ENCODE results near the gene ZNF77. TPM values are rescaled to one million over a fixed set of nuclear protein-coding genes. Genes with fewer than 3 reads are reported as not detected.
A peak's percentile ranks its signal among the peaks of the same experiment; 100 is the strongest.
"Not testable (repeated sequence)": the region's sequence is repeated elsewhere in the genome, so short reads cannot be mapped to it uniquely, and the experiment has no call there.

Gene ZNF77
- total RNA-seq, 1 donor from 2014 or later: 2.8 TPM

DNA sequence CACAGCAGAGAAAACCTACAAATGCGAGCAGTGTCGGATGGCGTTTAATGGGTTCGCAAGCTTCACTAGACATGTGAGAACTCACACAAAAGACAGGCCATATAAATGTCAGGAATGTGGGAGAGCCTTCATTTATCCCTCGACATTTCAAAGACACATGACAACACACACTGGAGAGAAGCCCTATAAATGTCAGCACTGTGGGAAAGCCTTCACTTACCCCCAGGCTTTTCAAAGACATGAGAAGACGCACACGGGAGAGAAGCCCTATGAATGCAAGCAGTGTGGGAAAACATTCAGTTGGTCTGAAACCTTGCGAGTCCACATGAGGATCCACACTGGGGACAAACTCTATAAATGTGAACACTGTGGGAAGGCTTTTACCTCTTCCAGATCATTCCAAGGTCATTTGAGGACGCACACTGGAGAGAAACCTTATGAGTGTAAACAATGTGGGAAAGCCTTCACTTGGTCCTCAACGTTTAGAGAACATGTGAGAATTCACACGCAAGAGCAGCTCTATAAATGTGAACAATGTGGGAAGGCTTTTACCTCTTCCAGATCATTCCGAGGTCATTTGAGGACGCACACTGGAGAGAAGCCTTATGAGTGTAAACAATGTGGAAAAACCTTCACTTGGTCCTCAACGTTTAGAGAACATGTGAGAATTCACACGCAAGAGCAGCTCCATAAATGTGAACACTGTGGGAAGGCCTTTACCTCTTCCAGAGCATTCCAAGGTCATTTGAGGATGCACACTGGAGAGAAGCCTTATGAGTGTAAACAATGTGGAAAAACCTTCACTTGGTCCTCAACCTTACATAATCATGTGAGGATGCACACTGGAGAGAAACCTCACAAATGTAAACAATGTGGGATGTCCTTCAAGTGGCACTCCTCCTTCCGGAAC lies 27.2 kb downstream of the ZNF77 start:
- DNase-seq (ENCODE audit: low spot score): no peak

DNA sequence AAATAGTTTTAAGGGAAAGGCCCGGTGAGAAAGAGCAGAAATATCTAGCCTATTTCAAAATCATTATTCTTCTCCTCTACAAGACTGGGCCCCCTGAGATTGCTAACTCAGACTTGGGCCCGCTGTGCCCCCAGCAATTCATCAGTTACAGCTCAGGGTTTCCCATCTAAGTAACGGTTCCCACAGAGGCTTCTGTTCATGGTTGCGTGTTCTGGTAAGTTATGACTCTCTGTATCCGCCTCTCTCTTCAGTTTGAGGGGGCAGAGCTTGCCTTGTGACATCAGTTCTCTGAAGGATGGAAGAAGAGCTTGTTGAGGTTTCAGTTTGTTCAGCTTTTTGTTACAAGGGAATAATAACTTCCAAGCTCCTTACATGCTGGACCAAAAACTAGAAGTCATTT lies 32.5 kb downstream of the ZNF77 start:
- no peak for DNase-seq (ENCODE audit: low spot score)

DNA sequence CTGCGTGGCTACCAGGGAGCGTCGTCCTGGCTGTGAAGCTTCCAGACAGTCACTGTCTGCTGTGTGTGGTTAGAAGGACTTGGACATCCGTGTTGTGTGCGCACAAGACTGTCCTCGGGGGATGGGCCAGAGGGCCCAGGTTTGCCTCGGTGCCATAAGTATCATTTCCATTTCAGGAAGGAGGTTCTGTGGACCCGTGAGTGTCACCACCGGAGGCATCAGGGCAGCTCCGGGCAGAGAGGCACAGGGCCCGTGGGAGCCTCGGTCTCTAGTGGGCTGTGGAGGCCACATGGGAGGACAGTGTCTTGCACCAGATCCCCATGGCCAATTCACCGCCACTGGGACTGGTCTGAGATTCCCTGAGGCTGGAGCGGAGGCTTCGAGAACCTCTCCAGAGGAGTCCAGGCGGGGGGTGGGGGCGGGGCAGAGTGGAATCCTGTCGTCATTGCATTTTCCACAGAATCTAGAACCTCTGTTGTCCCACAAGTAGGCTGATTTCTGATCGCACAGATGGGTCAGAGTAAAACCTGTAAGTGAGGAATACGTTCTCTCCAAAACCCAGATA lies 38.1 kb downstream of the ZNF77 start:
- DNase-seq (ENCODE audit: low spot score): no peak

DNA sequence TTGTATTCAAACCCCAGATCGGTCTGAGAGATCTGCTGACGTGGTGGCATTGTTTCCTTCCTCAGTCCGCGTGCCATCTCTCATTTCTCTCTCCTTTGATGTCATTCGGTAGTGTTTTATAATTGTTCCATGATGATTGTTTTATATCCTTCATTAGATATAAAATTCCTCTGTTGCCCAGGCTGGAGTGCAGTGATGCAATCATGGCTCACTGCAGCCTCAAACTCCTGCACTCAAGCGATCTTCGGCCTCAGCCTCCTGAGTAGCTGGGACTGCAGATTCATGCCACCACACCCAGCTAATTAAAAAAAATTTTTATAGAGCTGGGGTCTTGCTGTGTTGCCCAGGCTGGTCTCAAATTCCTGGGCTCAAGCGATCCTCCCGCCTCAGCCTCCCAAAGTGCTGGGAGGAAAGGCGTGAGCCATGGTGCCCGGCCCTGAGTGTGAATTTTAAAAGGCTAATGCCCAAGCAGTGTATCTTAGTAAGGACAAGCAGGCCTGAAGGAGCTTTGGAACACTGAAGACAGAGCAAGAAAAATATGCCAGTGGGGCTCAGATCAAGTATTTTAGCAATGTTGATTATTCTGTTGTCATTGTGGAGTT lies 38.8 kb downstream of the ZNF77 start:
- DNase-seq (ENCODE audit: low spot score): no peak

DNA sequence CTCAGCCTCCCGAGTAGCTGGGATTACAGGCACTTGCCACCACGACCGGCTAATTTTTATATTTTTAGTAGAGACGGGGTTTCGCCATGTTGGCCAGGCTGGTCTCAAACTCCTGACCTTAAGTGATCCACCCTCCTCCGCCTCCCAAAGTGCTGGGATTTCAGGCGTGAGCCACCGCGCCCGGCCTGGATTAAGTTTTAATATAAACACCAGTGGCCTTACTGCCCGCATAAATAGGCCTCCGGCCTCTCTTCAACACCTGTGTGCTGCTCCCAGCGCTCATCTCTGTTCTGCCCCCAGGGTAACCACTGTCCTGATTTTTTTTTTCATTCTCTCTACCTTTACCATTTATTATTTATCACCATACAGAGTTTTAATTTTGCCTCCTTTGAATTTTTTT lies 41.4 kb downstream of the ZNF77 start:
- not testable (repeated sequence) for DNase-seq (ENCODE audit: low spot score)

DNA sequence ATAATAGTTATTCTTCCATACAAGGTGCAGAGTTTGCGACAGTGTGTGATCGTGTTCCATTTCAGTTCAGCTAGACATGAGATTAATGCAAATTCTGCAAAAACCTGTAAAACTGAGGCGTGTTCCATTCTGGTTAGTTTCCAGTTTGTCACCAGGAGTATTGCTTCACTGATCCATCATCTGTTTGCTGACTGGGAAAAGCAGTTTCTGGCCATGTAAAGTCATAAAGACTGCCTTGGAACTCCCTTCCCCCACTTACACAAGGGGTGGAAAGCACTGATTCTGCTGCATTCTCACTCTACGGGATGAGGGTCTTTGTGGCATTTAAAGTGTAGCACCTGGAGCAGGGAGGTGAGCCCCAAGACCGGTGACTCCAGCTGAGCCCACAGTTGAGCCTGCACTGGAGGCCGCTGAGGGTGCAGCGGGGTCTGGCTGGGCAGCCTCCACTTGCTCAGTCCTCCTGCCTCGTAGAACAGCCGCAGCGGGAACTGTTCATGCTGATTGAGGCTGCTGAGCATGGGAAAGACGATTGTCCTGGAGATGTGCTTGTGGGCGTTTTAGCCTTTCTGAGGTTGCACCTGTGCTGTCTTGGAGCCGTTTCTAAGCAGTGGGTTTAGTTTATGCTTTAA lies 42.1 kb downstream of the ZNF77 start:
- no peak for DNase-seq (ENCODE audit: low spot score)

DNA sequence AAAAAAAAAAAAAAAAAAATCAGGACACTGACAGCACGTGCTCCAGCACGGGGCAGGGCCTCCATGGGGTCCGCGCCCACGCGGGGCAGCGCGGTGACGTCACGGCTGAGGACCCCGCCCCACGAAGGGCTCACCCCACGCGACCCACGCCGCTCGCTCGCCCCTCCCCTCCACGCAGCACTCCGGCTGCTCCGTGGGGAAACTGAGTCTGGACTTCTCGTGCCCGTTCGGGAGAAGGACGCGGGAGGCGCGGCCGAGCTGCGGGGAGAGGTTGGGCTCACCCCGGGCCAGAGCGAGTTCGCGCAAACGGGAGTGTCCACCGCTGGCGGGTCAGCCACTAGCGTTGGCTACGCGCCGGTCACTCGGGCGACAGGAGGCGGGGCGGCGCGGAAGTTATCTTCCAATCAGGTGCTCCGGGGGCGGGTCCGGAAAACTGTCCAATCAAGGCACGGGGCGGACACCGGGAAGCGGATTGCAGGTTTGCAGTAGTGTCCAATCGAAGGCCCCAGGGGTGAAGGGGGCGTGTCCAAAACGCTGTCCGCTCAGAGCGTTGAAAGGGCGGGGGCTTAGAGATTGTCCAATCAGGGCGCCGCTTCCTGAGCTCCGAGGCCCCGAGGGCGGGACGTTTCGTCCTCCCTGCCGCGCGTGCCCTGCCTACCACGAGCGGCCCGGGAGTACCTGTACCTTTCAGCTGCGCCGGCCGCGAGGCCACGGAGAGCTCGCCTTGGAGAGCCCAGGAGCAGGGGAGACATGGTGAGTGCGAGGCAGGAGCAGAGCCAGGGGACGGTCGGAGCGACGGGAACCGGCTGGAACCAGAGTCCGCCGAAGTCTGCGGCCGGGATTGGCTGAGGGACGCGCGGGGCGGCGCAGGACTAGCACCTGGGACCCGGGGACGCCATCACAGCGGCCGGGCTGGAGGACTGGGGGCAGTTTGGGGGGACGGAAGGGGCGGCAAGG lies 44.2 kb downstream of the ZNF77 start, which contains the start of gene ZNF57:
Gene ZNF57 (plus strand): TSS at position 633 of the 957 bp plus-strand sequence. CDS start 118 bp downstream, at position 751.
- peak; percentile 100 for DNase-seq (ENCODE audit: low spot score)

DNA sequence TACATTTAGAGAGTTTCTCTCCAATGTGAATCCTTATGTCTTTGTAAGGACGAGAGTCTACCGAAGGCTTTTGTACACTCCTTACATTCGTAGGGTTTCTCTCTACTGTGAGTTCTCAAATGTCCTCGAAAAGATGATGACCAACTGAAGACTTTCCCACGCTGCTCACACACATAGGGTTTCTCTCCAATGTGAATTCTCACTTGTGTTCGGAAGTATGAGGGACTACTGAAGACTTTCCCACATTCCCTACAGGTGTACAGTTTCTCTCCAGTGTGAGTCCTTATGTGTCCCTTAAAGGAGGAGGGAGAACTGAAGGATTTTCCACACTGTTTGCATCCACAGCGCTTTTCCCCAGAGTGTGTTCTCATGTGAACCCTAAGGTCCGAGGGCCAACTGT lies 48.1 kb downstream of the ZNF77 start:
- no peak for DNase-seq (ENCODE audit: low spot score)

DNA sequence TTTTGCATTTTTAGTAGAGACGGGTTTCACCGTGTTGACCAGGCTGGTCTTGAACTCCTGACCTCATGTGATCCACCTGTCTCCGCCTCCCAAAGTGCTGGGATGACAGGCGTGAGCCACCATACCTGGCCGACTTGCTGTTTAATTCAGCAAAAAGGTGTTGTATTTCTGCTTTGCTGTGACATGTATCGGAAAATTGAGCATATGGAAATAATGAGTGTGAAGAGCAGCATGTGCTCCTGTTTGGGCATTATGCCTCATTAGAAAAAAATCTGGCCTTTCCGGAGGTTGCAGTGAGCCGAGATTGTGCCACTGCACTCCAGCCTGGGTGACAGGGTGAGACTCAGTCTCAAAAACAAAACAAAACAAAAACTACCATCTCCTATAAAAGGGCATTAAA lies 54.2 kb downstream of the ZNF77 start:
- DNase-seq (ENCODE audit: low spot score): not testable (repeated sequence)

DNA sequence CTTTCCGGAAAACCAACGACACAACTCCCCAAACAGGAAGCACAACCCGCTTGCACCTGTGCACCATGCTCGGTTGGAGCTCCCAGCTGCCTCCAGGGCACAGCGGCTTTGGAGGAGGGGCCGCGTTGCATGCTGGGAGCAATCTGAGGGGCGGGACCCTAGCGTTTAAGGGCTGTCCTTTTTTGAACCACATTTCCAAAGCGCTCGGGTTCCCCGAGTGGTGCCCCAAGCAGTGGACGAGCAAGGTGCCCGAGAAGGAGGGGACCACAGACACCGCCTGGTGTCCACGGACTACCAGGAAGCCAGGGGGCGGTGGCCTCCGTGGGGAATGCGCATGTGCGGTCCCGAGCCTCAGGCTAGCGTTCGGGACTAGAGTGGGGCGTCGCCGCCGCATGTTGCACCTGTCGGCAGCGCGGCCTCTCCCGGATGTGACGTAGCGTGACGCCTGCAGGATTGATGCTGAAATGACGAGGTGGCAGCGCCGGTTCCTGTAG lies 56.0 kb downstream of the ZNF77 start:
- DNase-seq (ENCODE audit: low spot score): no peak

DNA sequence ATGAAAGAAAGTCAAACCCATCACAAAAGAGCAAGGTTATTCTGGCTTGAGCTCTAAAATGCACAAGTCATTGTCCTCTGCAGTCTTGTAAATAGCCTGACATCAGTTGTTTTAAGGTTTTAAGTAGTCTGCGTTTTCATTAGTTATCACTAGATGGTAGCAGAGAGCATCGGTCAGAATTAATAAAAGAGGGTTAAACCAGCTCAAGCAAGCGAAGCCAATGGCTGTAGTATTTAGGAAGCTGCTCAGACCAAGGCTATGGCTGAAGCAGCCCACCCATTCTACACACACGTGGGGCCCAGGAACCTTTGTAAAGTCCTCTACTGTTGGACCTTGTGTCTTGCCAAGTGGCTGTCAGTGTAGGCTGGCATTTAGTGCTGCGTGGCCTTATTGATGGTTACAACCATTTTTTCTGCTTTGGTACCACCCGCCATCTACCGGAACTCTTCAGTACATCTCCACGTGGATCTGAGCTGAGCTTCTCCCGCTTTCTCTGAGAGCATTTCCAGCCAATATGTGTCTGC lies 57.3 kb downstream of the ZNF77 start:
- DNase-seq (ENCODE audit: low spot score): no peak

DNA sequence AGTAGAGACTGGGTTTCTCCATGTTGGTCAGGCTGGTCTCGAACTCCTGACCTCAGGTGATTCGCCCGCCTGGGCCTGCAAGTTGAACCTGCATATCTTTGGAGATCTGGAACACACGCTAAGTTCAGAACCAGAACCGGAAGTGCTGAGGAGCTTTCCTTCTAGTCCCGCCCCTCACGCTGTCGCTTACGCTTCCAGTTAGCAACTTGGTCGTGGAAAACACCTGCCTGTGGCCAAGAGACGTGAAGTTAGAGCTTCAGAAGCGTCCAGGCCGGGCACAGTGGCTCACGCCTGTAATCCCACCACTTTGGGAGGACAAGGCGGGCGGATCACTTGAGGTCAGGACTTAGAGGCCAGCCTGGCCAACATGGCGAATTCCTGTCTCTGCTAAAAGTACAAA lies 59.0 kb downstream of the ZNF77 start:
- no peak for DNase-seq (ENCODE audit: low spot score)

DNA sequence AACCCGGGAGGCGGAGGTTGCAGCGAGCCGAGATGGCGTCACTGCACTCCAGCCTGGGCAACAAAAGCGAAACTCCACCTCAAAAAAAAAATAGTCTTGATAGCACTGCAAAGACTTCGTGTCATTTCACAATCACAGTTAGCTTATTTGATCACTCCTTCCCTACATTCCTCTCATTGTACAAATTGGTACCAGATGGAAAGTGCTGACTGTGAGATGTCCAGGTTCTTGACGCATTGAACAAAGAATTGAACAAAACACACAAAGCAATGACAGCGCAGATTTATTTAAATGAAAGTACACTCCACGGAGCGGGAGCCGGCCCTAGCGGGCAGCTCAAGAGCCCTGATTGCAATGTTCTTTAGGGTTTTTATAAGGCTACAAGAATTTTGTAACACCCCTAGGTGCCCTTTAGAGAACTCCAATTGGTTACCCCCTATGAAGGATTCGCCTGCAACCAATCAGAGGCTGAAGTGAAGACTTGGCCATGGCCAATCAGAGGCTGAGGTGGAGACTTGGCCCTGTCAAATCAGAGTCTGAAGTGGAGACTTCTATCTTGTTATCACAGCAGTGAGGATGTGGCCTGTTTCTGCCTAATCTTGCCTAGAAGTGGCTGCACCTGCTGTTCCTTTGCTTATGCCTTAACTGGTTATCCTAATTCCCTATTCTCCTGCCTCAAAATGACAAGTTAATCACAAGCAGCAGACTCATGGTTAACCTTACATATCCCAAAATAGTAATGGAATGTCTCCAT lies 60.9 kb downstream of the ZNF77 start:
- DNase-seq (ENCODE audit: low spot score): no peak

Other genes starting within 250 kb of the ZNF77 start
- 12.4 TPM for gene GNG7, start 242.3 kb downstream of the ZNF77 start, total RNA-seq
- gene DIRAS1, start 223.6 kb downstream of the ZNF77 start, total RNA-seq: 0.75 TPM
- gene SLC39A3, start 205.0 kb downstream of the ZNF77 start, total RNA-seq: 33.8 TPM
- 54.0 TPM for gene SGTA, start 161.7 kb downstream of the ZNF77 start, total RNA-seq
- 44.5 TPM for gene THOP1, start 159.5 kb downstream of the ZNF77 start, total RNA-seq
- gene ZNF554, start 125.1 kb downstream of the ZNF77 start, total RNA-seq: 4.6 TPM
- 5.8 TPM for gene ZNF555, start 103.5 kb downstream of the ZNF77 start, total RNA-seq
- gene ZNF556, start 77.6 kb downstream of the ZNF77 start, total RNA-seq: not detected
- gene ZNF57, start 44.0 kb downstream of the ZNF77 start, total RNA-seq: 6.0 TPM
- 0.63 TPM for gene TLE6, start 32.6 kb upstream of the ZNF77 start, total RNA-seq
- 64.6 TPM for gene TLE2, start 84.3 kb upstream of the ZNF77 start, total RNA-seq
- gene TLE5, start 117.5 kb upstream of the ZNF77 start, total RNA-seq: 629 TPM
- 93.2 TPM for gene GNA11, start 149.4 kb upstream of the ZNF77 start, total RNA-seq
- 6.4 TPM for gene GNA15, start 191.1 kb upstream of the ZNF77 start, total RNA-seq
- 2.4 TPM for gene S1PR4, start 233.8 kb upstream of the ZNF77 start, total RNA-seq
- 44.9 TPM for gene NCLN, start 241.0 kb upstream of the ZNF77 start, total RNA-seq